Hepatic stellate cell (primary cell): Measurements from ENCODE around the gene GNAO1.

Experiments used
- DNase-seq: peaks from one replicate; pipeline ENCODE4 v3.0.0; 2011; ENCODE audit warnings: low spot score

Gene GNAO1

DNA sequence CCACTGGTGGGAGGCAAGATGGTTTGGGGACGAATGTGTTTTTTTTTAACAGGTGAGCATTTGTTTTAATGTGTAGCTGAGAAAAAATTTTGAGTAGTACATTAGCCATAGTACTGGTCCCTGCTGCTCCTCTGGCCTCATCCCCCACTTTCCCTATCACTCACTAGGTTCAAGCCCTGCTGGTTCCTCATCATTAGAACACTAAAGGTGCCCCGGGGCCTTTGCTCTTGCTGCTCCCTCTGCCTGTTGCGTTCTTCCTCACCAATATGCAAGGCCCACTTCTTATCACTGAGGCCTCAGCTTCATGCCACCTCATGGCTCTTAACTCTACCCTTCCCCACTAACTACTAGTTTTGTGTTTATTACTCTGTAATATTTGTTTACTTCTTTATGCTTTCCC, 74.5 kb downstream of the GNAO1 start:
- no peak for DNase-seq

GRCh38 chr16:56266641-56267607, 75.6 kb downstream of the GNAO1 start:
- DNase-seq, result no peak

GRCh38 chr16:56267888-56268287, 76.6 kb downstream of the GNAO1 start:
- no peak for DNase-seq

DNA sequence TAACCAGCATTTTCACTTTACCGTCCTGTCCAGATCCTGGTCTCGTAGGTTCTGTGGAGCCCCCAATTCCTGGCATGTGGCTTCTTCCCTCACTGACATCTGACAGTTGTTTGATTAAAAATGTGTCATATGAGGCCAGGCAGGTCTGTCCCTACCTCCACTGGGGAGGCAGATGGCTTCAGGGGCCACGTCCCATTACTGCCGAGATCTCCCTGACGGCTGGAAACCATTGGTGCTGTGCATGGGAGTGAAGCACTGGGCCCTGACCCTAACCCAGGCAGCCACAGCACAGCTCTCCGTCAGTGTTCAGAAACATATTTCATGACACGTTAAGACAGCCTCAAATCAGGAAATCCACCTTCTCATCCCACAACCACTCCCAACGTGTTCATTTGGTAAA, 77.5 kb downstream of the GNAO1 start:
- no peak for DNase-seq

DNA sequence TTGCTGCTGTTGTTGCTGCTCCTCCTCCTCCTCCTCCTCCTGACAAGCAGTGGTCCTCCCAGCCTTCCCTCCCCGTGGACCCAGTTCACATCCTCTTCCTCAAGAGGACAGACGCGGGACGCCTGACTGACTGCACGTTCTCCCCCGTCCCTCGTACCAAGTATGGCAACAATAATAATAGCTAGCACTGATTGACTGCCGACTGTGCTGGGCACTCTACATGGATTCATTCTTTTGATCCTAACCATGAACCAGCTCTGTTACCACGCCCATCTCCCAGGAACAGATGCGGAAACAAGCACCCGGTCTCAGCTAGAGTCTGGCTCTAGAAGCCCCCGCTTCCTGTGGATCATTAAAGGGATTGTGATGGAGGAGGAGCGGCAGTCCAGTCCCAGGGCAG, 78.0 kb downstream of the GNAO1 start:
- DNase-seq, result no peak

DNA sequence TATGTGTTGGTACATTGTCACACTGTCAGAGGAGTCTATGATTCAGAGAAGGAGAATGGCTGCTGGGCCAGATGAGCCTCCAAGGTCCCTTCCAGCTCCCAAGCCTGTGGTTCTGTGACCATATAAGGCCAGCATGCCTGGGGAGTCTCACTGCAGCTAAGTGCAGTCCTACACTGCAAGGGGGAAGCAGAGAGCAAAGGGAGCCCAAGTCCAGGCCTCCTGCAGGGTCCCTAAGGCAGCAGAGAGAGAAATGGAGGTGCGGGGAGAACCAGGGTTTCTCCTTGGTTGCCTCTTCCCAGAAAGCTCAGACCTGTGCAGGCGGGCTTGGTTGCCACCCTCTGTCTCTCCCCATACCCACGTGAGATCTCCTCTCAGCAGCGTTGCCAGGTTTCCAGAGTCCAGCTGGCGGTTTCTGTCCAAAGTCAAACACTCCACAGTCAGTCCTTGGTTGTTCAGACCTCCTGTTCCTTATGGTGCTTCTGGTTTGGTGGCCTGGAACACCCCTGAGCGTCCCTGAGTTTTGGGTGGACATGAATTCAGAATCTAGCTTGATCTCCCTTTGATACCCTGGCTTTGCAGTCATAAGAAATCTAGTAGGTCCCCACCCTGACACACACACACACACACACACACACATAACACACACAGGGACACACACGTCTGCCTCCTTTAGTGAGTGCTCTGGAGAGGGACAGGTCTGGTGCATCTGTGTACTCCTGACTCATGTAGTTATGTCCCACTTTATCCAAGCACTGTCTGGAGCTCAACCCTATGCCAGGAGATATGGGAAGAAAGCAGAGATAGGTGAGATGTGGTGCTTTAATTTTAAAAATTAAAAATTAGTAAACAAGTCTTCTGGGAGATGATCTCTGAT, 78.8 kb downstream of the GNAO1 start:
- DNase-seq, result peak; percentile 88

DNA sequence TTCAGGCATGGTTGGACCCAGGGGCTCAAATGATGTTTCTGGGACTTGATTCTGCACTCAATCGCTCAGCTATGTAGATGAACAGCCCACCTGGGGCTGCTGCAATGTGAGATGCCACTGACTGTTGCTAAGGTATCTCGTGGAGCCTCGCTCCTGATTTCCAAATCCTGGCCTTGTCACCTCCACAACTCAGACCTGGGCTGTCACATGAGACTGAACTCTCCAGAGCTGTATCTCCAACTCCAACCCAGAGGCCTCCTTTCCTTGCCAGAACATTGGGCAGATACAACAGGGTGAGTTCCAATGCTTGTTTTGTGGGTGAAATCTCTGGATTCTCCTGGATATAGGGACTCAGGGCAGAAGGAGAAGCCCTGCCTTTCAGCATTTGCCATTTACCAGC, 79.5 kb downstream of the GNAO1 start:
- no peak for DNase-seq

GRCh38 chr16:56272583-56272894, 81.2 kb downstream of the GNAO1 start:
- no peak for DNase-seq

DNA sequence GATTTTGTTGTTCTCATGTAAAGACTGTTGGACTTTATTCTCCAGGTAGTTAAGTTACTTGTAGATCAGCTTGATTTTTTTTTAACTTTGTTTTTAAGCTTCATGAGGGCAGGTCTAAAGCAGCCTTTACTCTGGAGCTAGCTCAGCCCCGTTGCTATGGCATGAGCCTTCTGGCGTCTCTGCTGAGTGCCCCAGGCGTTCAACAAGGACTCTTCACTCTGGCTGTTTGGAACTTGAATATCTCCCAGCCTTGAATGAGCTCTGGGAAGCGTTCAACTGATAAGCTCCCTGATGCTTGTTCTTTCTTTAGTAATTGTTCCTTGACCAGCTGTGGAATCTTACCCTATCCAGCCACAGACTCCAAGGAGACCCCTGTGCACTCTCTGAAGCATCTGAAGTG, 82.3 kb downstream of the GNAO1 start:
- no peak for DNase-seq

DNA sequence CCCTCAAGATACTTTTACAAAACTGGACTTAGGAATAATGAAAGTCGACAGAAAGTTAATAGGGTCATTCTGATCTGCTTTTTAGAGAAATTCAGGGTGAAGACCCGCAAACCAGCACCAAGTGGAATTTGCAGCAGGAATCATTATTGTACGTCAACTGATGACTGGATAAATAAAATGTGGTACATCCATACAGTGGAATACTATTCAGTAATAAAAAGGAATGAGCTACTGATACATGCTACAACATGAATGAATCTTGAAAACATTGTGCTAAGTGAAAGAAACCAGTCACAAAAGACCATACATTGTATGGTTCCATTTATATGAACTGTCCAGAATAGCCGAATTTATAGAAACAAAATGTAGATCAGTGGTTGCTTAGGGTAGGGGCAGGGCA, 83.1 kb downstream of the GNAO1 start:
- no peak for DNase-seq

DNA sequence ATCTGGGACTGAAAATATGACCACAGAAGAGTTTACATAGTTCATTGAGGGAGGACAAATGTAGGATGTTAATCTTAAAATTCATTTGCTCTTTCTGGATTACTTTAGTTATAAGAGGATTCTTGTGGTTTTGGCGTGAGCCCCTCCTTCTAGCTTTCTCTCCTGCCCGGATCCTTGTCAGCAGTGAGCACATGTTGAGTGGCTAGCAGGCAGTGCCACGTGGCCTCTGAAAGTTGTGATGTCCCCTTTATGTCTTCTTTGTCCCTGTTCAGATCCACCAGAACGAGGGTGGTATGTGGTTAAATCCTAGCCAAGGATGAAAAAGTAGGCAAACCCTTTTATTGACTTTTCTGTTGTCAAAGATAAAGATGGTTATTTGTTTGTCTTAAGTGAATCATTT, 83.8 kb downstream of the GNAO1 start:
- DNase-seq, result no peak

DNA sequence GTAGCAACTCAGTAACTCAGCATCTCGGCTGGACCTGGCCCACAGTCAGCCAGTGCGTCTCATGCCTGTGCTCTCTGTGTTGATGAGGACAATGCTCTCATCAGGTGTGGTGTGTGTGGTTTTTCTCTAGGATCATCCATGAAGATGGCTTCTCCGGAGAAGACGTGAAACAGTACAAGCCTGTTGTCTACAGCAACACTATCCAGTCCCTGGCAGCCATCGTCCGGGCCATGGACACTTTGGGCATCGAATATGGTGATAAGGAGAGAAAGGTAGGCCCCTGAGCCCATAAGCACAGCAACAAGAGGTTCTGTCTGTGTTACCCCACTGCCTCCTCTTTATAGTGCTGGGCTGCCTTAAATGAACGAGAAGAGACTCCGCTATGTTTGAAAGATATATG, 84.5 kb downstream of the GNAO1 start:
- DNase-seq, result no peak

DNA sequence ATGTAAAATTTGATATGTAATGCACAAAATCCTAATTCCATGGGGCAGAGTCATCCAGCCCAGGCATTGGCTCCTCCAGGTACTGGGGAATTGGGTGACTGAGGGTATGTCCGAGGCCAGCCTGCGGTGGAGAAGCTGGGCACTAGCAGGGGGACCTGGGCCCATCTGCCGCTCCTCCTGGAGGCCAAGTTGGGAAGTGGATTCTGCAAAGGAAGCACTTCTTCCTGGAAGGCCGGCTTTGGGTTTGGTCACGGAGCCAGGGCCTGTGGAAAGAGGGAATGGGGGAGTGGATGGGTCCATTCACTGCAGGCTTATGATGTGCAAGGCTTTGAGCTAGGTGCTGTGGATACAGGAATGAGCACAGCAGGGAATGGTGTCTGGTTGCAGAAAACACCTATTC, 85.8 kb downstream of the GNAO1 start:
- DNase-seq, result no peak

GRCh38 chr16:56278196-56278855, 87.0 kb downstream of the GNAO1 start:
- no peak for DNase-seq

- DNase-seq, result no peak
Measured at GRCh38 chr16:56279132-56279531, 87.8 kb downstream of the GNAO1 start.

- DNase-seq, result no peak
Measured at GRCh38 chr16:56279914-56280313, 88.6 kb downstream of the GNAO1 start.

- peak; percentile 55 for DNase-seq
Measured at GRCh38 chr16:56281249-56281805, 90.0 kb downstream of the GNAO1 start.

DNA sequence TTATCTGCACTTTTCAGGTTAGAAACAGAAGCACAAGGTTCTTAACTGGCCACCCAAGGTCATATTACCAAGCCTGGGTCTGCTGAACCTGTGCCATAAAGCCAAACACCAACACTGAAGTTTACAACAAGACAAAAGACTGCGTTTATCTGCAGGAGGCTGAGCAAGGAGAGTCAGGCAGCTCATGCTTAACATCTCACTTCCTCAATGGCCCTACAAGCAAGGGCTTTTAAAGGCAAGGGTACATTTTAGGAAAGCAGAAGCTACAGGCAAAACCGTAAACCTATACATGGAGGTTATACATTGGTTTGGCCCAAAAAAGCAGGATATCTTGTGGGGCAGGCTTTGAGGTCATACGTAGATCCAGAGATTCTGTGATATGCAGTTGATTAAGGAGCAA, 91.2 kb downstream of the GNAO1 start:
- no peak for DNase-seq

GRCh38 chr16:56284521-56284920, 93.2 kb downstream of the GNAO1 start:
- DNase-seq, result no peak

DNA sequence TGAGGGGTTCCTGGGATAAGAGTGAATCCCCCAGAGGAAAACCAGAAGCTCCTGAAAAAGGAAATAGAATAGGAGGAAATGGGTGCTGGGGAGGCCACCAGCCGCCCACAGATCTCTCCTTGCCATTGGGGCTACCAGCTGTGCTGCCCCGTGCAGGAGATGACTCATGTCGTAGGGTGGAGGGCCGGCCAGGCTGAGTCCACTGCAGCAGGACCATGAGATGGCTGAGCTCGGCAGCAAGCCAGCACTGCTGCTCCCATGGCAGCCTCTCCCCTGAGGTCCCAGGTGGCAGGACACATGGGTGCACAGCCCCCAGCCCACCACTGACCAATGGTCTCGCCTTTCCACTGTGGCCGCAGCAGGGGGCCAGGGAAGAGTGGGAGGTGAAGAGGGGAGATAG, 95.5 kb downstream of the GNAO1 start:
- no peak for DNase-seq

- DNase-seq, result no peak
Measured at GRCh38 chr16:56288019-56288418, 96.7 kb downstream of the GNAO1 start.

DNA sequence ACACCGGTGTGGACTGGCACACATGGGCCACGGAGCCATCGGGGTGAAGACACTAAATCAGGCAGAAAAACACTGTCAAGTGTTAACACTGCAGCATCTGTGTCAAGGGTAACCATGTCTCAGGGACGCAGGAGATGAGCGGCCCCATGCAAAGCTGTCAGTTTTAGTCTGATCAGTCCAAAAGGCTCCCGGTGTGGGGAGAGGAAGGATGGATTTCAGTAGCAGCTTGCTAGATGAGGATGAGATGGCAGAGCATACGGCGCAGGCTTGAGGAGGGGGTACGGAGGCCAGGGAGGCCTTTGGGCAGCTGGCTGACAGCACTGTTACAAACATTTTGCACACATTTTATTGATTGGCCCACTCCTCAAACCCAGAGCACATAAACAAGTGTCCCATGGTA, 98.1 kb downstream of the GNAO1 start:
- DNase-seq, result no peak
